ENCODE results near the gene SND1. TPM values are rescaled to one million over a fixed set of nuclear protein-coding genes. Genes with fewer than 3 reads are reported as not detected.
"Not testable (repeated sequence)": the region's sequence is repeated elsewhere in the genome, so short reads cannot be mapped to it uniquely, and the experiment has no call there.

The SND1 gene
- total RNA-seq, 2 donors from 2014 or later, result 246 to 256 TPM

DNA sequence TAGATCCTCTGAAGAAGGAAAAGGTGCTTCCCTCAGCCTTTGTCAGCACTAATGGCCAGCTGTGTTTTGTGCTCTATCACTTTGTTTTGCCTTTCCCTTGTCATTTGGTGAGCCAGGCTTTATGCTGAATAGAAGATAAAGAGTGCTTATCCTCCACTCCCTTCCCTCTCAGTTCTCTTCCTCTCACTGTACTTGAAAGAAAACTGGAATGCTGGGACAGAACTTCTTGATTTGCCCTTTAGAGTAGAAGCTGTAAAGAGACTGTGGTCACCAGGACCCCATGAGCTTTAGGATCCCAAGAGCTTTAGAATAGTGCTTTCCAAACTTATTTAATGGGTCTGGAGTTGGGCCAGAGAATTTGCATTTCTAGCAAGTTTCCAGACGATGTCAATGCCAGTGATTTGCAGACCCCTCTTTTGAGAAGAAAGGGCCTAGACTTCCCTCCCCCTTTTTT is 297.8 kb downstream of the SND1 start:
- Mint-ChIP-seq H3K27me3 (no peaks in the 10 kb centered on the region), H3K27ac (peak overlapping the region; percentile 18), H3K4me1 (peaks cover 10% of the 10 kb centered on the region), H3K36me3 (ENCODE audit: low read depth) (peaks cover 69% of the 10 kb centered on the region), H3K9me3 (no peaks in the 10 kb centered on the region), H3K4me3 (no peak overlapping the region)
- ATAC-seq (replicated peaks), result no peak

DNA sequence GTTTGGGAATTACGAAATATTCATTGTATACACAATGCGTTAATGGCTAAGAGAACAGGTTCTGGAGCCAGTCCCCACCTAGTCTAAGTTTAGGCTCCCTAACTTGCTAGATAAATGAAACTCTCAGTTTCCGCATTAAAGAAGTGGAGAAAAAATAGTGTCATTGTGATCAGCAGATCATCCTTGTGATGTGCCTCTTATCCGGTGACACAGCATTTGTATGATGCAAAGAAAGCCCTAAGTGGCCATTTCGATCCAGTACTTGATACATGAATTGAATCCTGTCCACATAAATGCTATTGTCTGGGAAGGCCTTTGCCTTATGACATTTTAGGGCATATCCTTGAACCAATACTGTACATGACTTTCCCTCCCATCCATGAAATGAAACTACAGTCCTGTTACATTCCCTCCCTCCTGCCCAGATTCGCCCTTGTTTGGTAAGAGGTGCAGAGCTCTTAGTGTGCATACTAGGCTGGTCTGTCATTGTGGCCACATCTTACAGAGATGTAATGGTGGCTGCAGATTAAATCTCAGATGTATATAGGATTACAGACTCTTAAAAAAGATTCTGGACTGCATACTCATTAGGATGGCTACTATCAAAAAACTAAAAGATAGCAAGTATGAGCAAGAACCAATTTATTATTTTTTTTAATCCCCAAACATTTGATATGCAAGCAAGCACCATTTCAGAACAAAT is 298.4 kb downstream of the SND1 start:
- ATAC-seq (replicated peaks), result no peak
- Mint-ChIP-seq H3K4me1 (peaks cover 10% of the 10 kb centered on the region), H3K36me3 (ENCODE audit: low read depth) (peaks cover 65% of the 10 kb centered on the region), H3K9me3 (no peaks in the 10 kb centered on the region), H3K27ac (no peak overlapping the region), H3K4me3 (no peak overlapping the region), H3K27me3 (no peaks in the 10 kb centered on the region)

DNA sequence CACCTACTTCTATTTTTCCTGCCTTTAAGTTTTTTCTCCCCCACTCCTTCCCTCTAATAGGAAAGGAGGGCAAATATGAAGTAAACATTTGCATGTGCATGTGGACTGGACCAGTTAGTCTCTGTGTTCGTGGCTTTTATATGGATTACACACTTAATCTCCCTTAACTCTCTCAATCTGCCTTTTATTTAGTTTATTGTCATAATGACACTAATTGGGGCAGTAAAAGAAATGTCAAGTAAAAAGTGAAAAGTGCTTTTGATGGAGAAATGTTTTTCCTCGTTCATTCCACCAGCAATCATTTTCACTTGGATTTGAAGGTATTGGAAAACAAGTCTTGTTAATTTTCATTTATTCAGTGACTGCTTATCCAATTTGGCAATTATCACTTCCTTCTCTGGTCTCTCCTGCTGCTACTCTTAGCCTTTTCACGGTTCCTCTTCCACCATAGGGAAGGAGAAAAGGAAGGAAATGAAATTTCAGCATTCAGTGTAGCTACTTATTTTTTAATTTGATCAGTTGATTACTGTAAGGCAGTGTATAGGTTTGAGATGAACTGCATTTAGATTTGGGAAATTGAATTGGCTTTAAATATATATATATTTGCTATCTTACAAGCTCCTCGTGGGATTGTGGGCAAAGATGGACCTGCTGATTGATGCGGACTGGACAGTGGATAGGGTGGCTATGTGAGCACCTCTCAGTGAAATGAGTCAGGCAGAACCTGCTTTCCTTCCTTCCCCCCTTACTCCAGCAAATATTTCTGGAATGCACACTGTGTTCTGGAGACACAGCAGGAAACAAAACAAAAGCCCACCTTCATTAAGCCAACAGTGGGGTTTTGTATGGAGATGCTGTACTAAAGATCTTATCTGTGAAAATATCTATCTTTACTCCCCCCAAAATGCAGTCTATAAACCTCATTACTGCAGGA is 301.7 kb downstream of the SND1 start:
- Mint-ChIP-seq H3K36me3 (ENCODE audit: low read depth) (peaks cover 44% of the 10 kb centered on the region), H3K9me3 (no peaks in the 10 kb centered on the region), H3K4me3 (no peak overlapping the region), H3K4me1 (peaks cover 10% of the 10 kb centered on the region), H3K27ac (peak overlapping the region; percentile 76), H3K27me3 (no peaks in the 10 kb centered on the region)
- ATAC-seq (replicated peaks), result no peak

DNA sequence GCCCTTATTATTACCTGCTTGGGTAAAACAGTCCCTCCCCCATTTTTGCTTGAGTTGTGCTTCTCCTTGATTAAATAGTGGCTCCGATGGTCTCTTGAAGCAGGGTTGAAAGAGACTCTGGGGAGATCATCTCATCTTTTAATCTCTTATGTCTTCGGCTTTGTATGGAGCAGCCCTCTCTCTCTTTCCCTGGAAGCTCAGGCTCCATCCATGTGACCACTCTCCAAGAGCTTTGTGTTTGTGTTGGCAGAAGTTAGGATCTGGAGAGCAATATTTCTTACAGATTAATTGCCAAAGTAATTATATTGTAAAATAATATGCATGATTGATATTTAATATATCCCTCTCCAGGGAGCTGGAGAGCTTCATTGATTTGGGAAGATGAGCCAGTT is 302.4 kb downstream of the SND1 start:
- ATAC-seq (replicated peaks), result no peak
- peaks cover 12% of the 10 kb centered on the region for H3K4me1 Mint-ChIP-seq

DNA sequence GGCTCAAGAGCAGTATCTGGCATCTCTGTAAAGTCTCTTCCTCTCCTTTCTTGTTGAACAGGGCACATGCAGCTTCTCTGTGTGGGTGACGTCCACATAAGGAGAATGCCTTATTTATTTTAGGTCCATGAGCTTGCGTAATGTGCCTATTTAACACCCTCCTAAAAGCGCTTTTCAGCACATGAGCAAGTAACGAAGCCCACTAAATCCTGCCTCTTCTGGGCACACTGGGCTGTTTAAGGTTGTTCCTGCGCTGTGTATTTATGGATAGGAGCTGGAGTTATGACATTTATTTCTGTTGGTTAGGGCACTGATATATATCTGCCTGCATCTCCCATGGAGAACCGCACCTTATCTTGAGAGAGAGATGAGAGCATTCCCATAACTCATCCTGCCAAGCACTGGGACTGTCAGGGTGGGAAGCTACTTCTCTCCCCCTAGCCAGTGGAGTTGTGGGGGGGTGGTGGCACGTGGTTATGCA is 303.1 kb downstream of the SND1 start:
- no peak overlapping the region for H3K4me3 Mint-ChIP-seq
- H3K27me3 Mint-ChIP-seq, result no peaks in the 10 kb centered on the region
- peaks cover 15% of the 10 kb centered on the region for H3K4me1 Mint-ChIP-seq
- no peak for ATAC-seq (replicated peaks)
- peaks cover 44% of the 10 kb centered on the region for H3K36me3 Mint-ChIP-seq (ENCODE audit: low read depth)
- no peak overlapping the region for H3K27ac Mint-ChIP-seq
- H3K9me3 Mint-ChIP-seq, result peaks cover 4% of the 10 kb centered on the region

More for the DNA sequence above, 302.4 kb downstream of the SND1 start:
- no peaks in the 10 kb centered on the region for H3K27me3 Mint-ChIP-seq
- peaks cover 44% of the 10 kb centered on the region for H3K36me3 Mint-ChIP-seq (ENCODE audit: low read depth)
- H3K27ac Mint-ChIP-seq, result no peak overlapping the region
- H3K4me3 Mint-ChIP-seq, result no peak overlapping the region
- peaks cover under 1% of the 10 kb centered on the region for H3K9me3 Mint-ChIP-seq

DNA sequence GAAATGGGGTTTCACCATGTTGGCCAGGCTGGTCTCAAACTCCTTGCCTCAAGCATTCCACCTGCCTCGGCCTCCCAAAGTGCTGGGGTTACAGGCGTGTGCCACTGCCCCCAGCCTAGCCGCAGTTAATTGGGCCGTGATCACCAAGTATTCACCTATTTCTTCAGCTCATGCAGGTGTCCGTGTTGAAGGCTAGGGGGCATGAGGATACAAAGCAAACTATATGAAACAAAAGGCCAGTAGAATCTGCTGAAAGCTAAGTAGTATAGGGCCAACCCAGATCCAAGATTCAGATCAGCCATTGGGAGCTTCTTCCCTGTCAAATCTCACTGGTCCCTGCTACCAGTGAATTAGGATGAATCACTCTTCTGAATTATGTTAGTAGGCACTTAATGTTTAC is 305.9 kb downstream of the SND1 start:
- Mint-ChIP-seq H3K4me3 (no peak overlapping the region), H3K27me3 (no peaks in the 10 kb centered on the region), H3K4me1 (peaks cover 10% of the 10 kb centered on the region), H3K9me3 (peaks cover 15% of the 10 kb centered on the region), H3K36me3 (ENCODE audit: low read depth) (peaks cover 53% of the 10 kb centered on the region), H3K27ac (no peak overlapping the region)
- no peak for ATAC-seq (replicated peaks)

DNA sequence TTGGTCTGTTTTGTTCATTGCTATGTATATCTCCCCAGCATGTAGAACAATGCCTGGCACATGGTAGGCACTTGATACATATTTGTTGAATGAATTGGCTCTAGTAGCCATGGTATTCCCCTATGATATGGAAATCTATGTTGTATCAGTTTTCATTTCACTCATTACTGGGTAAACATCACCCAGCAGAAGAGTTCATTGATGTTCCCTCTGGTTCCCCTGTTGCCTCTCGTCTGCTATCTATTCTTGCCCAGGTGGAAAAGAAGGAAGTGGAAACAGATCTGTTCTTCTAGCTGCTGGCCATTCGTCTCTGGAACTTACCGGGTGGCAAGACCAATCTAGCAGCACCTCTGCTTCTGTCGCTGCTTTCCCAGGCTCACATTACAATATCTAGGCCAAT is 307.8 kb downstream of the SND1 start:
- H3K27me3 Mint-ChIP-seq, result no peaks in the 10 kb centered on the region
- H3K9me3 Mint-ChIP-seq, result peaks cover 16% of the 10 kb centered on the region
- peak overlapping the region; percentile 13 for H3K27ac Mint-ChIP-seq
- peak; percentile 34 for ATAC-seq (replicated peaks)
- no peak overlapping the region for H3K4me3 Mint-ChIP-seq
- H3K4me1 Mint-ChIP-seq, result peaks cover 10% of the 10 kb centered on the region
- peaks cover 56% of the 10 kb centered on the region for H3K36me3 Mint-ChIP-seq (ENCODE audit: low read depth)

DNA sequence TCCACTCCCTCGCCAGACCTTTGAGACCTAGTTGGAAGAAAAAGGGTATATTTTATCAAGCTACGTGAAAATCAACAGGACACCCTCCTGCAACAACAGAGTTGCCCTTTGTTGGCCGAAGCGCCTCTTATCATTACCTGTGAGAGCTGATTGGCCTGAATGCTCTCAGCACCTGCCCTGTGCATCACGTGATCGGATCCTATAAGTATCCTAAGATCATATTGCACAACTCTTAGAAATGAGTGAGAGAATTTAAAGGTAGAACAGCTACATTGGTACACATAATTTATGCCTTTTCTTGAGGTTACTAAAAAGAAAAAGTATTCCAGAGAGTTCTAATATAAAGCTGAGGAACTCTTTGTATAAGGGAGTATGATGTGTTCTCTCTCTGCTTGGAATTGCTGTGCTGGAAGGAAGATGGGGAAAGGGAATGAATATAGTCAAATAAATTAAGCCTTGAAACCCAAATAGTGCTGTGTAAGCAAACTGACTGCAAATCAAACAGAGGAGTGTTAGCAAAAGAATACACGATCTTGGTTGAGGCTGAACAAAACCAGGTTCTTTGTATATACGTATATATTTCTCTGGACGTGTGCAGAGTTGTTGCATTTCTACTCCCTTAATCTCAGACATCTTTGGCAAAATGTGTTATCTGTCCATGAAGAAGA is 309.9 kb downstream of the SND1 start:
- H3K27ac Mint-ChIP-seq, result no peak overlapping the region
- peaks cover 52% of the 10 kb centered on the region for H3K36me3 Mint-ChIP-seq (ENCODE audit: low read depth)
- H3K4me3 Mint-ChIP-seq, result no peak overlapping the region
- ATAC-seq (replicated peaks), result no peak
- H3K27me3 Mint-ChIP-seq, result no peaks in the 10 kb centered on the region
- peaks cover 16% of the 10 kb centered on the region for H3K9me3 Mint-ChIP-seq
- H3K4me1 Mint-ChIP-seq, result peaks cover 10% of the 10 kb centered on the region

DNA sequence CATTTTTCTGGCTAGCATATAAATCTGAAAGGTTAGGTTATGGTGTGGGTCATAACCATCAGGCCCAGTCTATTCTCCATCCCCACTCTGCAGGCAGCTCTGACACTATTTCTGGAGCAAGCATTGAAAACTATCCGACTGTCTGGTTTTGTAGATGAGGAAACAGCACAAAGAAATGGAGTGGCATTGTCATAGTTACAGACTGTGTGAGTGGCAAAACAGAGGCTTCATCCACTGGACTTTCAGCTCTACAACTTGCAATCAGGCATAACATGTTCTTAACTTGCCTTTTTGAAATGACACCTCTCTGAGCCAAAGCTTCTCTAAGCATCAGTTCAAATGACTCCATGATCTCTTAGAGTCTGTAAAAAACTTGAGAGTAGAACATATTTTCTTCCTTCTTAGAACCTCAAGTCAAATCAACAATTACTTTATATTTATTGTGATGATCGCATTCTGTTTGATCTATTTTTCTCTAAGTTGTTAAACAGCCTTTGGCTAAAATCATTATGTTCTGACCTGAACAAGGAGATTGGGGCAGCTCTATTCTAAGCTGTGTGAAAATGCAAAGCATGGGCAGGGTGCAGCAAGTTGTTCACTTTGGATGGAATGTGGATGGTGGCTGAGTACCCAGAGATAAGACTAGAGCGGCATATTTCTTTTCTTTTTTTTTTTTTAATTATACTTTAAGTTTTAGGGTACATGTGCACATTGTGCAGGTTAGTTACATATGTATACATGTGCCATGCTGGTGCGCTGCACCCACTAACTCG is 310.8 kb downstream of the SND1 start:
- H3K27ac Mint-ChIP-seq, result no peak overlapping the region
- peaks cover 51% of the 10 kb centered on the region for H3K36me3 Mint-ChIP-seq (ENCODE audit: low read depth)
- no peak for ATAC-seq (replicated peaks)
- peaks cover 10% of the 10 kb centered on the region for H3K4me1 Mint-ChIP-seq
- no peak overlapping the region for H3K4me3 Mint-ChIP-seq
- H3K27me3 Mint-ChIP-seq, result no peaks in the 10 kb centered on the region
- peaks cover 16% of the 10 kb centered on the region for H3K9me3 Mint-ChIP-seq

DNA sequence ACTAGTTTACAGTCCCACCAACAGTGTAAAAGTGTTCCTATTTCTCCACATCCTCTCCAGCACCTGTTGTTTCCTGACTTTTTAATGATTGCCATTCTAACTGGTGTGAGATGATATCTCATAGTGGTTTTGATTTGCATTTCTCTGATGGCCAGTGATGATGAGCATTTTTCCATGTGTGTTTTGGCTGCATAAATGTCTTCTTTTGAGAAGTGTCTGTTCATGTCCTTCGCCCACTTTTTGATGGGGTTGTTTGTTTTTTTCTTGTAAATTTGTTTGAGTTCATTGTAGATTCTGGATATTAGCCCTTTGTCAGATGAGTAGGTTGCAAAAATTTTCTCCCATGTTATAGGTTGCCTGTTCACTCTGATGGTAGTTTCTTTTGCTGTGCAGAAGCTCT is 311.9 kb downstream of the SND1 start:
- ATAC-seq (replicated peaks); H3K27ac Mint-ChIP-seq: not testable (repeated sequence)
- peaks cover 48% of the 10 kb centered on the region for H3K36me3 Mint-ChIP-seq (ENCODE audit: low read depth)

DNA sequence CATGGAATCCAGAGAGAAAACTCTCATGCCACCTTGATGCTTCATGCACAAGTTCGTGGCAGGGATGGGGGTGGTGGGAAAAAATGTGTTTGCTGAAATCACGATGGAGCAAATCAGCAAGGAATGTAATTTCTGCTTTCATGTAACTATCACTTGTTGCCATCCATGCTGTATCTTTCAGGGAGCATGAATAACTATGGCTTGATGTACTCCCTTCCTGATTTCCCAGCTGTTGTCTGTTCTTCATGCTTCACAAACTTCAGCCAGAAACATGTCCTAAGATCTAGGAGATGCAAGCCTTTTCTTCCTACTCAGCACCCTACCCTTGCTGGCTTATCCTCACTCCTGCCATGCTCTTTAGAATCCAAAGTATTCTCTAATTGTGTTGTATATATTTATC is 315.3 kb downstream of the SND1 start:
- H3K4me1 Mint-ChIP-seq, result no peaks in the 10 kb centered on the region
- no peak for ATAC-seq (replicated peaks)
- no peak overlapping the region for H3K4me3 Mint-ChIP-seq
- H3K27ac Mint-ChIP-seq, result no peak overlapping the region
- H3K27me3 Mint-ChIP-seq, result no peaks in the 10 kb centered on the region
- peaks cover 29% of the 10 kb centered on the region for H3K36me3 Mint-ChIP-seq (ENCODE audit: low read depth)
- H3K9me3 Mint-ChIP-seq, result peaks cover 7% of the 10 kb centered on the region

More for the DNA sequence above, 311.9 kb downstream of the SND1 start:
- H3K9me3 Mint-ChIP-seq, result peaks cover 16% of the 10 kb centered on the region
- not testable (repeated sequence) for H3K27me3 Mint-ChIP-seq, H3K4me1 Mint-ChIP-seq, H3K4me3 Mint-ChIP-seq

DNA sequence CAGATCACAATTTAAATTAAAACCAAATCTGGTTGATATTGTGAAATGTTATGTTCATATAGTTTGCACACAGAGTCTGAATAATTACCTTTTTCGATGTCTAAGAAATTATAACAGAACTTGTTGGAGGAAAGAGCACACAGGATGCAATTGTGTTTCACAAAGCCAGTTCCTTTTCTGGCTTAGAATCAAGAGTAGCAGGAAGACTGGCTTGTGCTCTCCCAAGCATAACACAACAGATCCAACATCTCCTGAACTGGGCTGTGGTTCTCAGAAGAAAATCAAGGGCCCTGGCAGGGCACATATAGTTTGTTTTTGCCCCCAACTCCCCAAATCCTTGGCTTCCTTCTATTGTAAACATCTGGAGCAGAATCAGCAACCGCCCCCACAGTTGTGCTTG is 316.6 kb downstream of the SND1 start:
- Mint-ChIP-seq H3K9me3 (no peaks in the 10 kb centered on the region), H3K4me1 (peaks cover 6% of the 10 kb centered on the region), H3K27ac (no peak overlapping the region), H3K27me3 (no peaks in the 10 kb centered on the region), H3K36me3 (ENCODE audit: low read depth) (peaks cover 28% of the 10 kb centered on the region), H3K4me3 (no peak overlapping the region)
- no peak for ATAC-seq (replicated peaks)

DNA sequence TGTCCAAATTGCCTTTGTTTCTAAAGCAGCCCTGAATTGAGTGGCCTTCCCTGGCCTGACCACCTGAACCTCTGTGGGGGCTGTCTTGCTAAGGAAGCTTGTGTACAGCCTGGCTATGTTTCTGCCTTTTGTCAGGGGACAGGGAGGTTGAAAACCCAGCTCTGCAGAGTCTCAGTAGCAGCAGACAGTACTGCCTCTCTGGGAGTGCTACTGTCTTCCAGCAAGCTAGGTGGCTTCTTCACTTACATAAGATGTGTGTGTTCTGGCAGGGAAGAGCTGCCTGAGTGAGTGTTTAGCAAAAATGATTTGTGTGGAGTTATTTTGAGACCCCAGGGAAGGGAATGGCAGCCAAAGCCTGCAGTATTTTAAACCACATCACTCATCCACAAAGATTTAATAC is 321.8 kb downstream of the SND1 start:
- no peak for ATAC-seq (replicated peaks)
- Mint-ChIP-seq H3K4me3 (no peak overlapping the region), H3K9me3 (peaks cover 12% of the 10 kb centered on the region), H3K36me3 (ENCODE audit: low read depth) (peaks cover 67% of the 10 kb centered on the region), H3K4me1 (peaks cover 6% of the 10 kb centered on the region), H3K27ac (no peak overlapping the region), H3K27me3 (no peaks in the 10 kb centered on the region)

Measured in activated T-helper 17 cell treated with anti-CD3 and anti-CD28 coated beads, Interleukin-2, amount 50 U/mL, for 72 hours (primary cell).